ENCODE results near the gene LFNG. TPM values are rescaled to one million over a fixed set of nuclear protein-coding genes. Genes with fewer than 3 reads are reported as not detected.
"Not testable (repeated sequence)": the region's sequence is repeated elsewhere in the genome, so short reads cannot be mapped to it uniquely, and the experiment has no call there.

The LFNG gene
- total RNA-seq, 1 donor from 2014 or later: 6.5 TPM

GRCh38 chr7:2534214-2534613 is 14.6 kb downstream of the LFNG start:
- intact Hi-C loops (cut with DNase I); DNase-seq (ENCODE audit: missing footprints); ATAC-seq: not testable (repeated sequence)

- DNase-seq (ENCODE audit: missing footprints): peak; percentile 68
- intact Hi-C loops (cut with DNase I); ATAC-seq: not testable (repeated sequence)
Measured at GRCh38 chr7:2535872-2536627, 16.5 kb downstream of the LFNG start.

DNA sequence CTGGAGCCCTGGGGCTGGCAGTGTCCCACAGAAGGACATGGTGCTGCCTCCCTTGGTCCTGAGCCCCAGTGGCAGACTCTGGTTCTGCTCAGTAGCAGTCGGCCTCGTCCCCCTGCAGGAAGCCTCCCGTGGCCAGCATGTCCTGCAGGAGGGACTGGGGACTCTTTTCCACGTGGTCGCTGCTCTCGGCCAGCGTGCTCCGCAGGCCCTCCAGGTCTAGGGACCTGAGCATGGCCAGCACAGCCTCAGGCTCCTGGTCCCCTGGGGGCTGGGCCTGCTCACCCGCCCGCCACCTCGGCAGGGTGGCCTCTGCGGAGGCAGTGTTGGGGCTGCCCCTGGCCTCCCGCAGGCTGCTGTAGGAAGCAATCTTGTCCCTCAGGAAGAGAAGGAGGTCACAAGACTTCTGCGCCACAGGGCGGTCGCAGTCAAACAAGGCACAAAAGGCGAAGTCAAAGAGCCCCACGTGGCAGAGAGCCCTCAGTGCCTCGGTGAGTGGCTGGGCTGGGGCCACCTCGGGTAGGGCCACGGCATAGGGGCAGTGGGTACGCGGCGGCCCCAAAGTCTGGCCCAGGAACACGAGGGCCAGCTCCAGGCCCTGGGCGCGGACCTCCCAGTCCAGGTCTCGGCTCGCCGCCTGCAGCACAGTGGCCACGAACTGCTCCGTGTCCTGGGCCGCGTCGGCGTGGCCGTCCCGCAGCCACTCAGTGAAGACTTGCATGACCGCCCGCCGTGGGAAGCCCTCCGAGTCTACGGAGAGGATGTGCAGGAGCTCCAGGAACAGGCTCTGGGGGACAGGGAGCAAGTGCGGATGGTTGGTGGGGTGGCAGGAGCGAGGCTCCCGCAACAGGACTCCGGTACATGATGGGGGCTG is 18.6 kb downstream of the LFNG start:
- ATAC-seq (peak; percentile 18), DNase-seq (ENCODE audit: missing footprints) (peak; percentile 51)
- intact Hi-C loops (cut with DNase I): no loop called here

DNA sequence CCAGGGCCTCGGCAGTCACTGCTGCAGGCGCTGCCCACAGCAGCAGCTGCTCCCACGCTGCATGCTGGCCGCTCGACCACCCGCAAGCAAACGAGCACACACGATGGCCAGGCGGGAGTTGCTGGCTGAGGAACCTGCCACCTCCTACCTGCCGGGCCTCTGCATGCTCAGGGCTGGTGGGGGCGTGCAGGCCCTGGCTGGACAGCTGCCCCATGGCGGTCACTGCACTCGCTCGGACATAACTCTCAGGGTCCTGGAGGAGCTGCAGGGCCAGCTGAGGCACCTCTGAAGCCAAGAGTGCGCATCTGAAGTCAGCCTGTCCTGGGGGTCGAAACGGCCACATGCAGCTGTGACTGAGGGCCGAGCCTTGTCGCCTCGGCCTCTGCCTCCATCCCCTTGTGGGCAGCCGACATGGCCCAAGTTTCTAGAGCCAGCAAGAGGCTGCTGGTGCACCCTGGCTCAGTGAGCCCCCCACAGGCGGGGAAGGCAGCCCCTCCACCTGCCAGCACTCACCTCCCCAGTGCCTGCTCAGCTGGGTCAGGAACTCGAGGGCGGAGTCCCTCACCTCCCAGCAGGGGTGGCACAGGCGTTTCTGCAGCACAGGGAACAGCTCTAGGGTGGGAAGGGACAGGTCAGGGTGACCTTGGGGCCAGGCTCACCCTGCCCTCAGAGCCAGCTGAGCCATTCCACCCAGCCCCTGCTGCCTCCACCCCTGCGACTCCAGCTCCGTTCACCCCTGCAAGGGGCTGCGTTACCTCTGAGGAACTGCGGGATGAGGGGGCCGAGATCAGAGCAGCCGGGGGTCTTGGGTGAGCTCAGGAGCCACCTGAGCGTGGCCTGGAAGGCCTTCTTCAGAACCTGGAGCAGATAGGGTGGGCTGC is 19.7 kb downstream of the LFNG start:
- DNase-seq (ENCODE audit: missing footprints) (peak; percentile 50), ATAC-seq (no peak)

GRCh38 chr7:2540133-2540532 is 20.6 kb downstream of the LFNG start:
- no peak for ATAC-seq
- intact Hi-C loops (cut with DNase I): no loop called here
- peak; percentile 37 for DNase-seq (ENCODE audit: missing footprints)

More for the DNA sequence above, 19.7 kb downstream of the LFNG start:
- intact Hi-C loops (cut with DNase I): no loop called here

GRCh38 chr7:2540641-2541051 is 21.1 kb downstream of the LFNG start:
- peak; percentile 60 for DNase-seq (ENCODE audit: missing footprints)
- no peak for ATAC-seq
- intact Hi-C loops (cut with DNase I): no loop called here

DNA sequence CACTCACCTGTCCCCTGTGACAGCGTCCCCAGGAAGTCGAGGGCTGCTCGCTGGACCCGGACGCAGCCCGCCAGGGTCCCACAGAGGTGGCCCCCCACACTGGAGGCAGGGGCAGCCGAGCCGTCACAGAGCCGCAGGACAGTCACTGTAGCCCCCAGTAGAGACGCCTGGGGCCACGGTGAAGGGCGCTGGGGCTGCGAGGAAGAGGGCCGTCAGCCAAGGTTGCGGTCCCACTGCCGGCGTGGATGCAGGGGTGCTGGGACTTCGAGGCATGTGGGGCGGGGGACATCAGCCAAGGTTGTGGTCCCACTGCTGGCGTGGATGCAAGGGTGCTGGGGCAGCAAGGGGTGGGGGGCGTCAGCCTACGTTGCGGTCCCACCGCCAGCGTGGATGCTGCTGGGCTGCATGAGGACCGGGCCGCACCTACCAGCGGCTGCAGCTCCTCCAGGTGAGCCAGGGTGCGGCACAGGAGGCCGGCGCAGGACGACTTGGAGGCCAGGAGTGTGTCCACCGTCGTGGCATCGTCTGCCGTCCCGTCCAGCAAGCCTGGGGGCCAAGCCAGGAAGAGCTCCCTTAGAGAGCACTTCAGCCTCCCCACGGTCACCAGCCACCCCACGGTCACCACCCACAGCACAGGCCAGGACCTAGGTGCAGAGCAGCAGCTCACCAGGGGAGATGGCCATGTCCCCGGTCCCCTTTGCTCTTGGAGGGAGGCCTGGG is 21.9 kb downstream of the LFNG start:
- DNase-seq (ENCODE audit: missing footprints): peak; percentile 64
- intact Hi-C loops (cut with DNase I): no loop called here
- no peak for ATAC-seq

- DNase-seq (ENCODE audit: missing footprints) (peak; percentile 55), ATAC-seq (no peak)
- intact Hi-C loops (cut with DNase I): no loop called here
Measured at GRCh38 chr7:2542011-2542915, 22.7 kb downstream of the LFNG start.

- ATAC-seq (no peak), DNase-seq (ENCODE audit: missing footprints) (peak; percentile 68)
- intact Hi-C loops (cut with DNase I): no loop called here
Measured at GRCh38 chr7:2542916-2543871, 23.6 kb downstream of the LFNG start.

DNA sequence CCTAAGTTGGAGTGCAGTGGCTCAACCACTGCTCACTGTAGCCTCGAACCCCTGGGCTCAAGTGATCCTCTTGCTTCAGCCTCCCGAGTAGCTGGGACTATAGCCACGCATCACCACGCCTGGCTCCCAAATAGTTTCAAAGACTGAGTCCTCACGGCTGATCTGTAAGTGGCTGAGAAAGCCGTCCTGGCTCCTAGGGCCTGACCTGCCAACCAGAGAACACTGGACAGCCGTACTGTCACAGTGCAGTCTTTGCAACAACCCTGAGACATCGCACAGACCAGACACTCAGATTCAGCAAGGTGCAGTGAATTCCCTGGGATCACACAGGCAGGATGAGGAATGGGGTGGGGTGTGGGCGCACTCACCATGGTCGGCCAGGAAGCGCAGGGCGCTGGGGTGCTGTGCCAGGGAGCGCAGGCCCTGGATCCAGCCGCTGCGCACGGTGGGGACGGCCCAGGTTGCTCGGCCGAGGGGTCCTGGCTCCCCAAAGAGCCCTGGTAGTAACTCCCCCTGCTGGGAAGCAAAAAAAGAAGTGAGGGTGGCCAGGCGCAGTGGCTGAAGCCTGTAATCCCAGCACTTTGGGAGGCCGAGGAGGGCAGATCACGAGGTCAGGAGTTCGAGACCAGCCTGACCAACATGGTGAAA is 25.1 kb downstream of the LFNG start:
- no peak for ATAC-seq
- peak; percentile 68 for DNase-seq (ENCODE audit: missing footprints)
- intact Hi-C loops (cut with DNase I): no loop called here

GRCh38 chr7:2545746-2546425 is 26.3 kb downstream of the LFNG start:
- DNase-seq (ENCODE audit: missing footprints): peak; percentile 44
- no peak for ATAC-seq
- intact Hi-C loops (cut with DNase I): no loop called here

DNA sequence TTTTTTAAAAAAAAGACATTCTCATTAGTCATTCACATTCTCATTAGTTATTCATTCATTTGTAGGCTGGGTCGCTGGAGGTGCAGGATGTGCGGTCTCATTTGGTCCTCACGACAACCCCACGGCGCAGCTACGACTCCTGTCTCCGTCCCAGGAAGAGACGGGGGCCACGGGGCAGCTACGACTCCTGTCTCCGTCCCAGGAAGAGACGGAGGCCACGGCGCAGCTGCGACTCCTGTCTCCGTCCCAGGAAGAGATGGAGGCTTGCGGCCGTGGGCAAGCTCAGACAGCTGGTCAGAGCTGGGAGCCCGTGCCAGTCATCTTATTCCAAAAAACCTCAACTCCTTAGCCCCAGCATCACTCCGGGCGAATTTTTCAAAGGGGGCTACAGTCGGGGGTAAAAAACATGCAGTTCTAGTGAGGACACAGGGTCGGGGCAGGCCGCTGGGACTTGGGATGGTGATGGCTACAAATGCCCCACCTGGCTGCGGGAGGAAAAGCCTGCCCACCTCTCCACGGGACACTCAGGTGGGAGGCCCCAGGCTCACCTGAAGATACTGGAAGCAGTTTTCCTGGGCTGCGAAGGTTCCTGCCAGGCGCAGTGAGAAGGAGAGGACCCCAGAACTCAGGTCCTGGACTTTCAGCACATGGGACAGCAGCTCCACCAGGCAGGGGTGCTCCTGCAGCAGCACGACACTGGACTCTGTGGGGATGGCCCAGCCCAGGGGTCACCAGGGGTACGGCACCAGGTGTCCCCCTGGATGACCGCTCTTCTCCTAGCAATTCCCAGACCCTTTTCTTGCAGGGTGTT is 27.4 kb downstream of the LFNG start:
- intact Hi-C loops (cut with DNase I): no loop called here
- ATAC-seq: no peak
- DNase-seq (ENCODE audit: missing footprints): peak; percentile 50

GRCh38 chr7:2551418-2551817 is 31.8 kb downstream of the LFNG start:
- no peak for DNase-seq (ENCODE audit: missing footprints)
- no peak for ATAC-seq
- intact Hi-C loops (cut with DNase I): no loop called here

GRCh38 chr7:2553108-2553507 is 33.5 kb downstream of the LFNG start:
- DNase-seq (ENCODE audit: missing footprints): no peak
- intact Hi-C loops (cut with DNase I): no loop called here
- ATAC-seq: no peak

Data from Right ventricle myocardium inferior (tissue), 1 donor.